ENCODE data around the gene NFU1. TPM values are rescaled to one million over a fixed set of nuclear protein-coding genes. Genes with fewer than 3 reads are reported as not detected.

The NFU1 gene
- polyA plus RNA-seq, 12 donors: 40.2 to 61.5 (median 53.4) TPM; not detected in 1

DNA sequence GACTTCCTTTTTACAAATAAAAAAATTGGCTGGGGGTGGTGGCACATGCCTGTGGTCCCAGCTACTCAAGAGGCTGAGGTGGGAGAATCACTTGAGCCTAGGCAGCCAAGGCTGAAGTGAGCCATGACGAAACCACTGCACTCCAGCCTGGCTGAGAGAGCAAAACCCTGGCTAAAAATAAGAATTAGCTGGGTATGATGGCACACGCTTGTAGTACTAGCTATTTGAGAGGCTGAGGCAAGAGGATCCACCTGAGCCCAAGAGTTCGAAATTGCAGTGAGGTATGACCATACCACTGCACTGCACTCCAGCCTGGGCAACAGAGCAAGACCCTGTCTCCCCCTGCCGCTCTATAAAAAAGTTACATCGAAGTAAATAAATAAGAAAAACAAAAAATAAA is 83.9 kb downstream of the NFU1 start:
- no peak for DNase-seq

DNA sequence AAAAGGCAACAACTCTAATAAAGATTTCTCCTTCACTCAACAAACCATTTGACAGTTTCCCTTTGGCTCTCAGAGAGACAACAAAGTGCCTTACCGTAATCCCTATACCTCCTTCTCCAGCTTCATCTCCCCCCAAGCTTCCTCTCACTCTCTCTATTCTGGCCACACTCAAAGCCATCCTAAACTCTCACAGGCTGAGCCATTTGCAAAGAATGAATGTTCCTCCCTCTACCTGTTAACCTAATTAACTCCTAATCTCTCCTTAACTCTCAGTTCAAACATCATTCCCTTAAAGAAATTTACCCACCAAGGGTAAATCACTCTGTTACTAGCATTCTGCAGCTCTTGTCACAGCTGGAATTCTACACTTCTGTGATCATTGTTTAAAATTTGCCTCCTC is 88.5 kb downstream of the NFU1 start:
- no peak for DNase-seq

Other genes starting within 250 kb of the NFU1 start
- gene GFPT1, start 50.2 kb downstream of the NFU1 start, polyA plus RNA-seq (ENCODE audit: insufficient read length in 12 of 12): 10 to 100 TPM in 11 of 12 donors, not detected in 1; 28.1 to 49.3 (median 35.5) TPM
- 10 to 100 TPM in 11 of 12 donors, not detected in 1; 11.3 to 30.7 (median 14.5) TPM for gene AAK1, start 206.3 kb upstream of the NFU1 start, polyA plus RNA-seq (ENCODE audit: insufficient read length in 12 of 12)